CD4-positive, alpha-beta T cell treated with Interferon gamma for 1 hour (primary cell): Measurements from ENCODE around the gene PARP16.
A peak's percentile ranks its signal among the peaks of the same experiment; 100 is the strongest.

ENCODE experiments used
- DNase-seq: peaks from one replicate; pipeline ENCODE4 v3.0.0-alpha.2; 2020

The PARP16 gene

DNA sequence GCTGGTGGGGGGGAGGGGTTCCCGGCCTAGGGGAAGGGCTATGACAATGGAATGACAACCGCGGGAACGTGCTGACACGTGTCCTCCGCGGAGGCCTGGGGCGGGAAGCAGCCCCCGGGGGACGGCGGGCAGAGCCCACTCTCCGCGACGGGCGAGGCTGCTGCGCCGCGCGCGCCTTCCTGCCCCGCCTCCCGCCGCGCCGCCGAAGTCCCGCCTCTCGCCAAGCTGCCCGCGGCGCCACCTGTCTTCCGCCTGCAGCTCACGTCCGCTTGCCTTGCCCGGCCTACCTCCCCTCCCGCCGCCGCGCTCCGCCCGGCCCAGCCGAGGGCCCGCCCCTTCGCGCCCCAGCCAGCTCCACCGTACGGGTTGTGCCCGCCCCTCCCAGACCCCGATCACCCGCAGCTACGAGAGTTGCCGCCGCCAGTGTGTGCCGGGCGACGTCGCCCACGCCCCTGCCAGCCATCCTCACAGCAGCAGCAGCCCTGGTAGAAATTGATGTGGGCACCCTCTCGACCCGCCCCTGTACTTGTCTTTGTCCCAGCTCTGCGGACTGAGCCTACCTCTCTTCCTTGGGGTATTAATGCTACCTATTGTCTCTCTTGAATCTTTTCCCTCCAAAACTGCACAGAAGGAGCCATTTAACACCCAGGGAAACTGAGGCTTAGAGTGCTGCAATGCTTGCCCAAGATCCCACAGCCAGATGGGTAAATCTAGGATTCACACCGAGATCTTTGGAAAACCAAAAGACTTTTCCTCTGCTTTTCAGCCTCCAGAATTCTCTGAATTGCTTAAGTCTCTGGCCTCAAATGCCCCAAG, at the start of gene PARP16:
Gene PARP16 (minus strand): TSS at position 180 of the 816 bp plus-strand sequence. CDS start 457 bp downstream, outside the sequence.
- DNase-seq: peak; percentile 94

GRCh38 chr15:65335278-65336055, 48.8 kb upstream of the PARP16 start:
- no peak for DNase-seq

- DNase-seq: no peak
These were observed 48.0 kb upstream of the PARP16 start for GRCh38 chr15:65334586-65335231.

GRCh38 chr15:65333856-65334255, 47.2 kb upstream of the PARP16 start:
- DNase-seq: no peak

GRCh38 chr15:65333148-65333820, 46.6 kb upstream of the PARP16 start:
- DNase-seq: no peak

DNA sequence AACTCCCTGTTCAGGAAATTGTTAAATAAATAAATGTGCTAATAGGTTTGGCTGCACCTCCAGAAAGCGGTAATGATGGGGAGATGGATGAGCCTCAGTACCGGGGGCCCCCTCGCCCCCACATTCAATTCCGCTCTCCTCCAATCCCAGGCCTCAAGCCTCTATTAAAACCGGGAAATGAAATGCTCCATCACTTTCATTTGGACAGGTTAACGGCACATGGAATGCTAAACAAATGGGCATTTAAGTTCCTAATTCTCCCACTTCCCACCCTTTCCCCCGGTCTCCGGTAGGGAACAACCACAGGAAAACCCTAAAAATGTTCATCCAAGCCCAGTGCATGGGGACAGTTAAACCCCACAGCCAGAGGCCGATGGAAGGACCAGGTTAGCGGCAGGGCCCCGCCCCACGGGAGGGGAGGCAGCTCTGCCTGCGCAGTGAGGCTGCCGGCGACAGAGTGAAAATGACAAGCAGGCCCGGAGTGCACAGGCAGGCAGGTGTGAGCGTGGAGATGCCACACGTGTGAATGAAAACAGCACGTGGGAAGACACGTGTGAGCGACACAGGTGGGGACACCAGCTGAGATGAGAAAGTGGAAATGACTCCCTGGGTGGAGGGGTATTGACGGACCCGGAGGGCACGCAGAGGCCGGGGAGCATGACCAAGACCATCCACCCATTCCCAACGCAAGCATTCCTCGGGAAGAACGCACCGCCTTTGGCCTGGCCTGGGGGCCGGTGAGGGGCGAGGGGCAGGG, 45.9 kb upstream of the PARP16 start:
- DNase-seq: no peak

DNA sequence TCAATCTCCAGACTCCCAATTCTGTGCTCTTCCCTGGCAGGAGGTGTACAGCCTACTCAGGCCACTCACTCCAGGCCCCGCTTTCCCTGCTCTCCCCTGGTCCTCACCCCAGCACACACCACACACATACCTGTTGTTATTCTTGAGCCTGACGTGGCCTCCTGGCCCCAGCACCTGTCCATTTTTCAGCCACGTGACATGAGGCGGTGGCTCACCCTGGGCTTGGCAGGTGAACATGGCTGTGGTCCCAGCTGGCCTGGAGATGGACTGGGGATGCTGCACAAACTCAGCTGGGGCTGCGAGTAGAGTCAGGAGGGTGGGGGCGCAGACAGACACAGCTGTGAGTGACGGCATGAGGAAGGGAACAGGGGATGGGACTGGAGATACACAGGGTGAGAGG, 45.1 kb upstream of the PARP16 start:
- DNase-seq: no peak

DNA sequence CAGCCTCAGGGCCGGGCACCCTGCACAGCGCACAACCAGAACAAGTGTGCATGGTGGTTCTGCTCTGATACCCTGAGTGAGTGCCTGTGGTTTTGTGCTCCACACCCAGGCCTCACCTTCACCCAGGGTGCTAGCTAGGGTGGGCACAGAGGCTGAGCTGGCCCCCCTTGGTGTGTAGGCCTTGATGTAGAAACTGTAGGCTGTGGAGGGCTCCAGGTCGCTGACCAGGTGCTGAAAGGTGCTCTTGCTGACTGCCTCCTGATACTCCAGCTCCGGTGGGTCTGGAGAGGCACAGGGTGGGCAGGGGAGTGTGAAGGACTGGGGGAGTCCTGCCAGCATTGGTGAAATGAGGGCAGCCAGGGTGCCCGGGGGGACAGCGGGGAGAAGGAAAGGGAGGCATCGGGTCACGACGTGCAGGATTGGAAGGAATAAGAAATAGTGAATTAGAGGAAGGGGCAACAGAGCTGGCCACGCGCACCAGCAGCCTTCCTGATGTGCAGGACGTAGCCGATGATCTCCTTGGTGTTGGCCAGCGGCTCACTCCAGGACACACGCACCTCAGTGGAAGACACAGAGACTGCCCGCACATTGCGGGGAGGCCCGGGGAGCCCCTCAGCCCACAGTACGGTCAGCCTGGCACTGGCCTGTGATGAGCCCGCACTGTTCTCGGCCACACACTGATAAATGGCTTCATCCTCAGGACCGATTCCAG, 44.4 kb upstream of the PARP16 start:
- no peak for DNase-seq

- DNase-seq: no peak
These were observed 43.5 kb upstream of the PARP16 start for GRCh38 chr15:65329984-65330735.

- DNase-seq: no peak
These were observed 42.8 kb upstream of the PARP16 start for GRCh38 chr15:65329288-65329983.

GRCh38 chr15:65328506-65329287, 42.0 kb upstream of the PARP16 start:
- no peak for DNase-seq

DNA sequence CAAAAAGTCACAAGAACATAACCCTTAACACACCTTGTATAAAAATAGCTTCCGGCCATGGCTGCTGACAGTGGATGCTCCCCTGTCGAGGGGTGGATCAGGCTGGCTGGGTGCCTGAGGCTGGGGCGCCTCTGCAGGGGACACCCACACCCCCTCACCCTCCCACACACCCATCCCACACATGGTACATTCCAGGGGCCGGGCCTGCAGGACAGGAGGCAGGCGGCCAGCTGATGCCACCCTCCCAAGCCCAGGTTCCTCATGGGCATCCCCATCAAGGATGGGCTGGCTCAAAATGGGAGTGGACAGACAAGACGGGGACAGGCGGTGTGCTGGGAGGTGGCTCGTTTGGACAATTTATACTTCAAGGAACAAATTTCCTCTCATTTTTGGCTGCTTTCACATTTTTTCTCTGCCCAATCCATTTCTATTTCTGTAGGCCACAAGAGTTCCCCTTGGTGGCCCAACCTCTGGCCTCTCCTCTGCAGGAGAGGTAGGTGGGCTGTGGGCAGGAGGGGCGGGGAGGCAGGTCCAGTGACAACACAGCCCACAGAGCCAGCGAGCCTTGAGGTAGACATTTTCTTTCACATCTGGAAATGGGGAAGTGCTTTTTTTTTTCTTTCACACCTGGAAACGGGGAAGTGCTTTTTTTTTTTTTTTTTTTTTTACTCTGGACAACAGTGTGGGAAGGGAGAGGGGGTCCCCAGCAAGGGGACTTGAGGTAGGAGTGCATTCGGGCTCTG, 41.1 kb upstream of the PARP16 start:
- DNase-seq: no peak

DNA sequence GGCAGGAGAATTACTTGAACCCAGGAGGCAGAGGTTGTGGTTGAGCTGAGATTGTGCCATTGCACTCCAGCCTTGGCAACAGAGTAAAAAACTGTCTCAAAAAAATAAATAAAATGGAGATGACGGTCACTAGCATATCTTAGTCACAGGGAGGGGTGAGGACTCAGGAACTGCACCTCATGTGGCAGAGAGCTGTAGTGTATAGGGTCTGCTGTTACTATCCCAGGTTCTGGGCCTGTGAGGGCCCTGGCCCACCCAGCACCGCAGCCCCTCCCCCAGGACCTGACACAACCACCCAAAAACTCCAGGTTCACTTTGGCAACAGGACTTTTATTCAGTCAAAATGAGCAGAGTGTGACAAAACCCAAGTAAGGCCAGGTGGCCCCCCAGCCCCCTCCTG, 40.1 kb upstream of the PARP16 start:
- DNase-seq: no peak

- DNase-seq: no peak
These were observed 39.4 kb upstream of the PARP16 start for GRCh38 chr15:65326117-65326526.

GRCh38 chr15:65323071-65323511, 36.4 kb upstream of the PARP16 start:
- no peak for DNase-seq

DNA sequence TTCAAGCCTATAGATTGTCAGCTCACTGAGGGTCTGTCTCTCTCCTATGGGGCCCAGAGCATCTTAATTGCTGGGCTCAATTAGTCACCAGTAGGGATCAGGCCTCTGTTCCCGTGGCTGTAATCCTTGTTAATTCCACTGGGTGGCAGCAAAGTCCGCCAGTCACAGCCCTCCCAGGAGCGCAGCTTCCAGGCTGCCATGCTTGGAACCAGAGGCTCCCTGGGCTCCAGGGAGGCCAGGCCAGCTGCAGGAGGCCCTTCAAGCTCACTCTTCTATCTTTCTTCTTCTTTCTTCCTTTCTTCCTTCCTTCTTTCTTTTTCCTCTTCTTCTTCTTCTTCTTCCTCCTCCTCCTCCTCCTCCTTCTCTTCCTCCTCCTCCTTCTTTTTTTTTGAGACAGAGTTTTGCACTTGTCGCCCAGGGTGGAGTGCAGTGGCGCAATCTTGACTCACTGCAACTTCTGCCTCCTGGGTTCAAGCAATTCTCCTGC, 32.2 kb upstream of the PARP16 start:
- peak; percentile 74 for DNase-seq

DNA sequence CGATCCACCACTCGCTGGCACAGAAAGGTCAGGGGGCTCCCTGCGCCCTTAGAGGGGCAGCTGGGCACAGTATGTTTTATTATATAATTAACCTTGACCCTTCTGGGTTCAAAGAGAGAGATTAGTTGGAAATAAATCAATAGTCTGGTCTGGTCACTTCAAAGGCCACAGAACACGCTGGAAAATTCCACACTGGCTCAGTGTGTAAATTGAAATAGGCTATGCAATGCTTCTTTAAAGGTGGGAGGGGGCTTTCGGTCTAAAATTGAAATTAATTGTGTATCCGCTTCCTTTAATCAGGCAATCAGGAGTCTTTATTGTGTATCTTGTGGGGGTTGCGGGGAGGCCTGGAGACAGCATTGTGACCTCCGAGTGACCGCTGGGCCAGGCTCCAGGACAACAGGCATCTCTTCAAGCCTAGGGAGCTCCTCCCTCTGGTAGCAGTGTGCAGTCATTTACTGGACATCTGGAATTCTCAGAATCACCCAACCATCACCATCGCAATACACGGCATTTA, 25.8 kb upstream of the PARP16 start:
- no peak for DNase-seq

DNA sequence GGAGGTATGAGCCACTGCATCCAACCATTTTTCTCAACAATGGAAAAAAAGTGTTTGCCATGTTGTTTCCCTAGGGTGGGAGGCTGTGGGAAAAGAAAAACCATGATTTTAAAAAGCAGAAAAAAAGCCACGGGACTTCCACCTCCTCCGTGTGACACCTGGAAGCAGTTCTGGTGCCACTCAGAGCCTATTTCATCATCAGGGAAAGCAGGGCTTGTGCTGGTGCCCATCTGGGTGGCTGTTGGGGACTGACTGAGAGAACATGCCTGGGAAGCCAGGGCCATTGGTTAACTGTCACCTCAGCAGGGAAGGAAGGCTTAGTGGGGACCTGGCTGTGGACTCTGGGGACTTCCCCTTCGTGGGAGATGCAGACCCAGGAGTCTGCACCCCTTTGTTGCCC, 25.1 kb upstream of the PARP16 start:
- no peak for DNase-seq
